HepG2 (cell line): ENCODE results near the gene CCL8. TPM values are rescaled to one million over a fixed set of nuclear protein-coding genes. Genes with fewer than 3 reads are reported as not detected.

Experiments
- ATAC-seq: fragments of 200-7000 bp; cut with Tn5 transposase; 3 replicates; pipeline ENCODE4 v1.9.1; 2020; ENCODE audit warnings: mild to moderate bottlenecking, moderate library complexity
- BruUV-seq: library from RNA; stranded (reverse); fragments of 400-500 nt; replicated peaks from 2 replicates; lab custom pipeline; 2021; lab: Mats Ljungman, UMichigan
- CTCF ChIA-PET: fragments of 300-600 bp; formaldehyde crosslinking; extraction: SDS; loops from one replicate; lab custom pipeline; 2021; ENCODE audit warnings: low total read pairs, inconsistent platforms, low intra/inter-chr PET ratio; lab: Yijun Ruan, JAX
- POLR2A ChIA-PET: fragments of 350-600 bp; sonication (Branson Sonifier 250); formaldehyde crosslinking; loops from one replicate; lab custom pipeline; 2020; ENCODE audit warnings: antibody characterized with exemption, inconsistent platforms; lab: Yijun Ruan, JAX
- DNase-seq: peaks from one replicate; pipeline ENCODE4 v3.0.0-alpha.2; 2015; ENCODE audit warnings: low spot score
- FAIRE-seq: peaks from 3 replicates; lab custom pipeline; 2011; peaks lifted over from hg19 to GRCh38; lab: Jason Lieb, UNC
- H2AFZ ChIP-seq: one replicate; pipeline ENCODE4 v1.6.1; 2011; ENCODE audit warnings: low read length, inconsistent platforms
- H3K27ac ChIP-seq: fragments of 300-600 bp; 3 replicates; pipeline ENCODE4 v1.8.0; 2011; ENCODE audit warnings: mixed run types, mild to moderate bottlenecking, mixed read lengths, low read length, inconsistent platforms; ENCODE audit not compliant: insufficient read depth; ENCODE audit errors: extremely low read length
- H3K27me3 ChIP-seq, 2 experiments: fragments of 200-600 bp in 1 of 2; 2 replicates in 1 of 2; 3 replicates in 1 of 2; pipeline versions ENCODE4 v1.6.0 to v1.8.0; 2011; ENCODE audit warnings: low read length in 2 of 2, mild to moderate bottlenecking in 2 of 2, moderate library complexity in 2 of 2, inconsistent platforms in 1 of 2; ENCODE audit not compliant: insufficient read depth in 2 of 2, control insufficient read depth in 1 of 2
- H3K36me3 ChIP-seq, 2 experiments: fragments of 200-600 bp in 1 of 2; replicated peaks in 1 of 2; 2 replicates in 1 of 2; 3 replicates in 1 of 2; pipeline versions ENCODE4 v1.5.1 to v1.8.0; 2011; ENCODE audit warnings: low read length in 2 of 2, inconsistent platforms in 1 of 2; ENCODE audit not compliant: insufficient read depth in 2 of 2, control insufficient read depth in 1 of 2
- H3K4me1 ChIP-seq: 2 replicates; pipeline ENCODE4 v1.5.1; 2012; ENCODE audit warnings: low read length, inconsistent platforms; ENCODE audit not compliant: insufficient read depth
- H3K4me2 ChIP-seq: 2 replicates; pipeline ENCODE4 v1.6.0; 2011; ENCODE audit warnings: low read depth, low read length, inconsistent platforms
- H3K4me3 ChIP-seq, 3 experiments: fragments of 200-600 bp in 1 of 3; sonication (generic), shearing (Covaris generic) in 1 of 3; replicated peaks in 1 of 3; 2 replicates each; pipeline ENCODE4 v1.5.1; 2011 to 2016; ENCODE audit warnings: low read length in 3 of 3, inconsistent platforms in 2 of 3, low read depth in 2 of 3, mild to moderate bottlenecking in 2 of 3, control low read depth in 1 of 3, mixed read lengths in 1 of 3; ENCODE audit not compliant: insufficient read depth in 1 of 3
- H3K79me2 ChIP-seq: one replicate; pipeline ENCODE4 v1.6.1; 2011; ENCODE audit warnings: low read length, inconsistent platforms; ENCODE audit not compliant: insufficient read depth
- H3K9ac ChIP-seq: 2 replicates; pipeline ENCODE4 v1.6.0; 2011; ENCODE audit warnings: mild to moderate bottlenecking, low read depth, low read length, inconsistent platforms; ENCODE audit not compliant: insufficient read depth
- H3K9me3 ChIP-seq: 2 replicates; pipeline ENCODE4 v1.5.1; 2012; ENCODE audit warnings: mild to moderate bottlenecking, low read length
- H4K20me1 ChIP-seq: 2 replicates; pipeline ENCODE4 v1.6.0; 2011; ENCODE audit warnings: inconsistent platforms, mild to moderate bottlenecking, low read length, moderate library complexity; ENCODE audit not compliant: insufficient read depth
- FOXJ3 ChIP-seq: sonication (generic); formaldehyde crosslinking; IDR thresholded peaks from 2 replicates; pipeline ENCODE4 v1.4.0; 2020; ENCODE audit warnings: missing genetic modification reagents, mild to moderate bottlenecking, borderline replicate concordance
- HDAC2 ChIP-seq: sonication (generic); formaldehyde crosslinking; IDR thresholded peaks from 2 replicates; pipeline ENCODE4 v1.4.0; 2020; ENCODE audit warnings: missing genetic modification reagents
- MEIS1 ChIP-seq: sonication (generic); formaldehyde crosslinking; IDR thresholded peaks from 2 replicates; pipeline ENCODE4 v1.9.0; 2021; ENCODE audit warnings: mild to moderate bottlenecking, missing genetic modification reagents, moderate library complexity, borderline replicate concordance
- RFXANK ChIP-seq: IDR thresholded peaks from 2 replicates; pipeline ENCODE4 v1.6.1; 2016
- ZNF121 ChIP-seq: sonication (generic); formaldehyde crosslinking; IDR thresholded peaks from 2 replicates; pipeline ENCODE4 v1.5.0; 2020; ENCODE audit warnings: mild to moderate bottlenecking, missing genetic modification reagents
- ZNF577 ChIP-seq: sonication (generic); formaldehyde crosslinking; IDR thresholded peaks from 2 replicates; pipeline ENCODE4 v1.4.0; 2020; ENCODE audit warnings: mild to moderate bottlenecking, low read depth, missing genetic modification reagents, borderline replicate concordance
- ZNF770 ChIP-seq: sonication (generic); formaldehyde crosslinking; IDR thresholded peaks from 2 replicates; pipeline ENCODE4 v1.5.0; 2020; ENCODE audit warnings: mild to moderate bottlenecking, missing genetic modification reagents
- WGBS: methylation state at CpG from one replicate; pipeline ENCODE4 v1.1.6; 2017; ENCODE audit warnings: low lambda C conversion rate; 5-methylcytosine and 5-hydroxymethylcytosine counted together
- in situ Hi-C: cut with HindIII; loops from 2 replicates; pipeline ENCODE4 v1.10.0; 2017; ENCODE audit warnings: low pct_unique_long_range_greater_than_20kb; ENCODE audit not compliant: extremely low pct_ligation_motif_present
- intact Hi-C: fragments of 100-400 bp; cut with micrococcal nuclease; formaldehyde crosslinking; loops from one replicate; pipeline ENCODE4 v1.10.0; 2022; ENCODE audit not compliant: unreplicated experiment
- polyA plus RNA-seq, 8 experiments: library from polyadenylated mRNA; depleted of rRNA in 3 of 8; stranded (reverse) in 7 of 8; unstranded in 1 of 8; fragments of >200 nt; fragmentation: Illumina TruSeq in 4 of 8; extraction: Trizol in 4 of 8; gene quantifications; 2 replicates each; pipeline versions ENCODE4 v1.2.1 to v1.2.3, GENCODE V29; 2011 to 2016; ENCODE audit warnings: low read depth in 4 of 8, missing spikeins in 1 of 8, mixed read lengths in 1 of 8; ENCODE audit not compliant: insufficient read depth in 1 of 8
- total RNA-seq, 5 experiments: library from RNA; depleted of rRNA; stranded (reverse); fragments of >200 nt; fragmentation: Illumina TruSeq; extraction: Trizol; gene quantifications; 2 replicates each; pipeline ENCODE4 v1.2.3, GENCODE V29; 2016; ENCODE audit warnings: low read depth in 1 of 5
- TF ChIP-seq, protein P1 (sequence below): sonication (generic); formaldehyde crosslinking; IDR thresholded peaks from 2 replicates; pipeline ENCODE4 v1.4.0; 2020; ENCODE audit warnings: mild to moderate bottlenecking, missing genetic modification reagents
- TF ChIP-seq, protein P2 (sequence below): IDR thresholded peaks from 2 replicates; pipeline ENCODE4 v1.6.1; 2016; ENCODE audit warnings: low read depth, control low read depth

CCL8 gene
- total and polyA plus RNA-seq, 2 of the 13 experiments (the other 11 are each of a cell fraction or from before 2014, with no cell fraction given), result not detected

DNA sequence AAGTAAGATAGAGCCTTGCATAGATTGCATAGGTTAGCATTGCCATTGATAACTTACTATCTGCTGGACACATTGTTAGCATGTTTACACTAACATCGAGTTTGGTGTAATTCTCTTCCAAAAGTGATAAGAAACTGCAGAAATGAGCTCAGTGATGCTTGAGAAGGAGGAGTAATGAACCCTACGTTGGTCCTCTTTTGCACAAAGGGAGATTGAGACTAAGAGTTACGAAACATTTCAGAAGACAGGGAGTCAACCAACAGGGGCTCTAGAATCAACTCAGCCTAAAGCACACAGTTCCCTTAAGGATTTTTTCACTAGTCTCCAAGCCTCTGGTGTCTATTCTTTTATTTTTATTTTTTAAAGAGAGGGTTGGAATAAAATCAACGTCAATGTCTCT lies 42.4 kb upstream of the CCL8 start (continued):
- TF ChIP-seq, protein P1, sequence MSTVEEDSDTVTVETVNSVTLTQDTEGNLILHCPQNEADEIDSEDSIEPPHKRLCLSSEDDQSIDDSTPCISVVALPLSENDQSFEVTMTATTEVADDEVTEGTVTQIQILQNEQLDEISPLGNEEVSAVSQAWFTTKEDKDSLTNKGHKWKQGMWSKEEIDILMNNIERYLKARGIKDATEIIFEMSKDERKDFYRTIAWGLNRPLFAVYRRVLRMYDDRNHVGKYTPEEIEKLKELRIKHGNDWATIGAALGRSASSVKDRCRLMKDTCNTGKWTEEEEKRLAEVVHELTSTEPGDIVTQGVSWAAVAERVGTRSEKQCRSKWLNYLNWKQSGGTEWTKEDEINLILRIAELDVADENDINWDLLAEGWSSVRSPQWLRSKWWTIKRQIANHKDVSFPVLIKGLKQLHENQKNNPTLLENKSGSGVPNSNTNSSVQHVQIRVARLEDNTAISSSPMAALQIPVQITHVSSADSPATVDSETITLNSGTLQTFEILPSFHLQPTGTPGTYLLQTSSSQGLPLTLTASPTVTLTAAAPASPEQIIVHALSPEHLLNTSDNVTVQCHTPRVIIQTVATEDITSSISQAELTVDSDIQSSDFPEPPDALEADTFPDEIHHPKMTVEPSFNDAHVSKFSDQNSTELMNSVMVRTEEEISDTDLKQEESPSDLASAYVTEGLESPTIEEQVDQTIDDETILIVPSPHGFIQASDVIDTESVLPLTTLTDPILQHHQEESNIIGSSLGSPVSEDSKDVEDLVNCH (CRISPR knock-in tag), result no peak
- no peak for TF ChIP-seq FOXJ3 (CRISPR knock-in tag)
- no peak for TF ChIP-seq MEIS1 (CRISPR knock-in tag)
- no peak for TF ChIP-seq ZNF577
- TF ChIP-seq, protein P2, sequence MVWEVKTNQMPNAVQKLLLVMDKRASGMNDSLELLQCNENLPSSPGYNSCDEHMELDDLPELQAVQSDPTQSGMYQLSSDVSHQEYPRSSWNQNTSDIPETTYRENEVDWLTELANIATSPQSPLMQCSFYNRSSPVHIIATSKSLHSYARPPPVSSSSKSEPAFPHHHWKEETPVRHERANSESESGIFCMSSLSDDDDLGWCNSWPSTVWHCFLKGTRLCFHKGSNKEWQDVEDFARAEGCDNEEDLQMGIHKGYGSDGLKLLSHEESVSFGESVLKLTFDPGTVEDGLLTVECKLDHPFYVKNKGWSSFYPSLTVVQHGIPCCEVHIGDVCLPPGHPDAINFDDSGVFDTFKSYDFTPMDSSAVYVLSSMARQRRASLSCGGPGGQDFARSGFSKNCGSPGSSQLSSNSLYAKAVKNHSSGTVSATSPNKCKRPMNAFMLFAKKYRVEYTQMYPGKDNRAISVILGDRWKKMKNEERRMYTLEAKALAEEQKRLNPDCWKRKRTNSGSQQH, result no peak
- TF ChIP-seq, all 625 proteins: peak for 0

GRCh38 chr17:34283571-34283970 lies 35.7 kb upstream of the CCL8 start:
- no peak for FAIRE-seq
- intact Hi-C loops, result no loop called here
- in situ Hi-C loops, result no loop called here

More at GRCh38 chr17:34283571-34283970, 35.7 kb upstream of the CCL8 start:
- H3K4me1 ChIP-seq, result no peaks in the 10 kb centered on the region
- H3K9me3 ChIP-seq, result no peaks in the 10 kb centered on the region
- H3K4me2 ChIP-seq, result no peak overlapping the region
- no peaks in the 10 kb centered on the region for H4K20me1 ChIP-seq
- H2AFZ ChIP-seq, result no peak overlapping the region
- no peak overlapping the region for H3K9ac ChIP-seq
- ATAC-seq, result no peak
- H3K79me2 ChIP-seq, result no peaks in the 10 kb centered on the region
- H3K36me3 ChIP-seq, result no peaks in the 10 kb centered on the region
- no peak for TF ChIP-seq ZNF770 (CRISPR knock-in tag)
- no peak for TF ChIP-seq ZNF121
- no peak for TF ChIP-seq RFXANK (CRISPR knock-in tag)
- no peak for TF ChIP-seq HDAC2
- CTCF ChIA-PET, result no interaction called here
- no peaks in the 10 kb centered on the region; a peak in 1 of 5 replicates for H3K27me3 ChIP-seq
- BruUV-seq, result no TSS peak
- POLR2A ChIA-PET, result no interaction called here
- no peak for DNase-seq
- H3K27ac ChIP-seq, result no peak overlapping the region
- H3K4me3 ChIP-seq, result no peak overlapping the region
- 40% methylated on average over 6 of the region's 6 CpGs for WGBS
